Measurements from ENCODE around the gene OR2J2.
"Not testable (repeated sequence)": the region's sequence is repeated elsewhere in the genome, so short reads cannot be mapped to it uniquely, and the experiment has no call there.

OR2J2 gene
- long read RNA-seq, donor 1, result 0 reads
- long read RNA-seq, donor 2, result 0 reads
- long read RNA-seq, donor 3, result 0 reads
- long read RNA-seq, donor 4, result 0 reads
- long read RNA-seq, donor 5, result 0 reads
- long read RNA-seq, donor 6, result 0 reads
- long read RNA-seq, donor 7, result 0 reads
- long read RNA-seq, donor 8, result 0 reads

DNA sequence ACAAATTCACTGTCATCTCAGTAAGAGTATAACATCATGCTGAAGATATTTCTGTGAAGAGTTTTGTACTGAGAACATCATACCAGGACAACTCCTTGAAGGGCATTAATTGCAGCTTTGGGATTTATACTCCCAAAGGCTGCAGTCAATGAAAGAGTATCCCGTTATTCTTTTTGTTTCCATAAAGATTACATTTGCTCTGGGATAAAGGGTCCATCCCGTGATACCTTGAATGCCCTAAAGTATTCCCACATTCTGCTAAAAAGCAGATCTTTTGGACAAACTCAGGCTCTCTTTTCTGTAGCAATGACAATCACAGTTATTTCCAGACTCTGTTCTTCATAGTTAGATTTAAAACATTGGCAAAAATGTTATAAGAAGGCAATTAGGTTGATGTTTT, at the start of gene OR2J2:
OR2J2 (plus strand) TSS at position 301 of the 400 bp plus-strand sequence. CDS start 2,729 bp downstream, outside the sequence.
- not testable (repeated sequence) for DNase-seq

DNA sequence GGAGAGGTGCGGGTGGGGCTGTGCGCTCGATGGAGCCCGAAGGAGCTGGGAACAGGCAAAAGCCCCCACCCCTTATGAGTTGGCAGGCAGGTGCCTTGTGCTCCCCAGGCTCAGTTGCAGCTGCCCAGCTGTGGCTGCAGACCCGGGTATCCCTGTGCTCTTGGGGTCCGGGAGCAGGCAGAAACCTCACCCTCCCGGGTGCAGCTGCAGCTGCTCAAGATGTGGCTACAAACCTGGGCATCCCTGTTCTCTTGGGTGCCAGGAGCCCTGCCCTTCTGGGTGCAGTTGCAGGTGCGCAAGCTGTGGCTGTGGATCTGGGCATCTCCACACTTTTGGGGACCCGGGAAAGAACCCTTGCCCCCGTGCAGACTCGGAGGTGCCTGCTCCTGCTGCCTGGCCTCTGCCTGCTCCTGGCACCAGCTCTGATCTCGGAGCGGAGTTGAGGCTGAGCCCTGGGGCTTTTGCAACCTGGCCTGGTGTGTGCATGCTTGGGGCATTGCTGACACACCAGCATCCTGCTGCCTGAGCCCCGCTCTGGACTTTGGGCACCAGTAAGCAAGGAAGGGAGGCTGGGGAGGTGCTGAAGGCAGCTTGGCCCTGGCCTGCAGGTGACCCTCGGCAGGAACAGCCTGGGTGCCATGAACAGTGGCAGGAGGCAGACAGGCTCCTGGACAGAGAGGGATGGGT, 41.2 kb upstream of the OR2J2 start:
- DNase-seq, result no peak

DNA sequence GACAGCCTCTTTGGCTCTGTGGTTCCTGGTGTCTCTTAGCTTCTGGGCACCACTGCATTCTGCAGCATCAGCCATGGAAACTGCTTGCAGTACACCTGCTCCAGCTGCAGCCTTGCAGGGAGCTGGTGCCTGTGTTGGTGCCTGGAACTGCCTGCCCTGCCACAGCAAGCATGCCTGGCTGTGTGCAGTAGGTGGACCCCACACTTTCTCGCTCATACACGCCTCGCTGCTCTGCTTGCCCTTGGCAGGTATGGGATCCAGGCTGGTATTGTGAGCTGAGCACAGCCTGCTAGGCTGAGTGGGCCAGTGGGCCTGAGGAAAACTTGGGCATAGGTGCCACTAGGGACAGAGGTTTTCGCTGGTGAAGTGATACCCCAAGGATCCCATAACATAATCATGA, 40.1 kb upstream of the OR2J2 start:
- no peak for DNase-seq

DNA sequence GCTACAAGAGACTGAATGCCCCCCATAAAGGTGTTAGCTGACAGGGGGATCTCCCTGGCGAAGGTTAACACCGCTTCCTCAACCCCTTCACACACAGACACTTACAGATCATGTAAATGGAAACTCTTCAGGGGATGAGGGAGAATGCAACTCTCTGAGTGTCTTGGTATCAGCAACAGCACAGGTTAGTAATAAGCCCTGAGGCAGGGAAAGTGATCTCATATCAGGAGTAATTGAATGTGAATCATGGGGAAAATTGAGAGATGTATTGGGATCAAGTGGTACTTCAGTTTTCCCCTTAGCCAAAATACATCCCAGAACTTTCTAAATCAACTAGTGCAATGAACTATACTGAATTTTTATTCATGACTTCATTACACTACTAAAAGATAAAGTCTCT, 39.0 kb upstream of the OR2J2 start:
- DNase-seq, result no peak

DNA sequence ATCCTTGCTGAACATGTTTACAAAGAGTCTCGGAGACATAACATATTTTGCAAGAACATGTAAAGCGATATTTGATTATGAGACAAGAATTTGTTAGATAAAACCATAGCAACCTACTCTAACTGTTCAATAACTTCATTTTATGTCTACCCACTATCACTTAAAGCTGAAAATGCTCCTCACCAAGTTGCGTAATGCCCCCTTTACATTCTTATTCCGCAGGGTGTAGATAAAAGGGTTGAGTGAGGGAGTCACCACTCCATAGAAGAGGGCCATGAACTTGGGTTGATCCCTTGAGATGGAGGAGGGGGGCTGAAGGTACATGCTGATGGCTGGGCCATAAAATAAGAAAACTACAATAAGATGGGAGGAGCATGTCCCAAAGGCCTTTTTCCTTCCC, 33.0 kb upstream of the OR2J2 start:
- DNase-seq, result no peak

DNA sequence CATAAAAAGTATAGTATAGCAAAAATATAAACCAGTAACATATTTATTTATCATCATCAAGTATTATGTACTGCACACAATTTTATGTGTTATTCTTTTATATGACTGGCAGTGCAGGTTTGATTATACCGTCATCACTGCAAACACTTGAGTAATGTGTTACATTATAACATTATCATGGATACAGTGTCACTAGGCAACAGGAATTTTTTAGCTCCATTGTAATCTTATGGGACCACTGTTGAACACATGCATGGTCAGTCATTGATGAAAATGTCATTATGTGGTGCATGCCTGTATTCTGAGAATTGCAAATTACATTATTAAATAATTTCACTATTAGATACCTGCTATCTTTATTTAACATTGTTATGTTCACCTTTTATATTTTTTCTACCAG, 29.1 kb upstream of the OR2J2 start:
- no peak for DNase-seq

DNA sequence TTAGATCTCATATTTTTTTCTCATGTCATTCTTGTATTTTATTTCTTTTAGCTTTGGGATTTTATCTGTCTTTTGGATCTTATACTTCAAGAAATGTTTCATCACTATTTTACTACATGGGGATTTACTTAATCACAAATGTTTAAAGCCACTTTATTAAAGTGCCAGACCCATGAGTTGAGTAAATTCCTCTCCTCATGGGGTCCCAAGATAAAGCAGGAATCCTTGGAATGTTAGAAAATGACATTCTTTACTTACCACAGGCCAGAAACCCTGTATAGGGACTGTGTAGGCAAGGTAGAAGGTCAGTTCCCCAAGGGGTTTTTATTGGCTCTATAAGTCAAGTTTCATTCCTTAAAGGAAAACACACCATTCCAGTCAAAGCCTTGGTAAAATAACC, 28.4 kb upstream of the OR2J2 start:
- no peak for DNase-seq

DNA sequence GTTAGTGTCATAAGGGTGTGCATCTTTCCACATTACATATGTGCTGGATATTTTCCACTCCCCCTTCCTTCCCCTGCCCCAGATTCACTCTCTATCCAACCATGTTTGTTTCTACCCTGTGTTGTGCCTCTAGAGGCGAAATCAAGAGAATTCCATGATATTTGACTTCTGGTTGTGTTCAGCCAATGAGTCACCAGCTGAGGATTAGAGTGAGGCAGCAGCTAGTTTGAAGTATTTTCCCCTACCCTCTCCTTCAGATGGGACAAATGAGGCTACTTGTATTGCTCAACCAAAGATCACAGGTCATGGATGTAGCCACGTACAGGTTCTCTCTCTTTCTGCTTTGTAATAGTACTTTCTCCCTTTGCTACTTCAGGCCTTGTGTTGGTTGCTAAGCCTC, 24.5 kb upstream of the OR2J2 start:
- DNase-seq, result no peak

DNA sequence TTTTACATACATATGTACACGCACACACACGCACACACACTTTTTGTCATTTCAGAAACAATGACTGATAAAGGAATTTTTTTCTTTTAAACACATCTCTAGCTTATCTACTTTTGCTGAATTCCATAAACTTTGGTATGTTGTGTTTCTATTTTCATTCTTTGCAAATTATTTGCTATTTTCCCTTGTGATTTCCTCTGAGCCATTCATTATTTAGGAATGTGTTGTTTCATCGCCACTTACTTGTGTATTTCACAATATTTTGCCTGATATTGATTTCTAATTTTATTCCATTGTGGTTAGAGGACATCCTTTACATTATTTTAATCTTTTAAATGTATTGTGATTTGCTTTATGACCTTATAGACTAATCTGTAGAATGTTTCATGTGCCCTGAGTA, 23.6 kb upstream of the OR2J2 start:
- DNase-seq, result no peak

DNA sequence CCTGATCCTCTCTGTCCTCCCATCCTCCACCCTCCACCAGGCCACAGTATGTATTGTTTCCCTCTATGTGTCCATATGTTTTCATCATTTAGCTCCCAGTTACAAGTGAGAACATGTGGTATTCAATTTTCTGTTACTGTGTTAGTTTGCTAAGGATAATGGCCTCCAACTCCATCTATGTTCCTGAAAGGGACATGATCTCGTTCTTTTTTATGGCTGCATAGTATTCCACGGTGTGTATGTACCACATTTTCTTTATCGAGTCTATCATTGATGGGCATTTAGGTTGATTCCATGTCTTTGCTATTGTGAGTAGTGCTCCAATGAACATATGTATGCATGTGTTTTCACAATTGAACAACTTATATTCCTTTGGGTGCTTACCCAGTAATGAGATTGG, 21.3 kb upstream of the OR2J2 start:
- not testable (repeated sequence) for DNase-seq

DNA sequence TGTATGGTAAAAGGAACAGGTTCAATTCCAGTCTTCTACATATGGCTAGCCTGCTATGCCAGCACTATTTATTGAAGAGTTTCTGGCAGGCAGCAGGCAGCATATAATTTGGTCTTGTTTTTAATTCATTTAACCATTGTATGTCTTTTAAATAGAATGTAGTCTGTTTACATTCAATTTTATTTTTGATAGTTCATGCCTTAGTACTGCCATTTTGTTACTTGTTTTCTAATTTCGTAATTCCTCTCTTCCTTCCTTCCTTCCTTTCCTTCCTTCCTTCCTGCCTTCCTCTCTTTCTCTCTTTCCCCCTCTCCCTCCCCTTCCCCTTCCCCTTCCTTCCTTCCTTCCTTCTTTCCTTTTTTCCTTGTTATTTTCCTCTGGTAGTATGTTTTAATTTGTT, 17.6 kb upstream of the OR2J2 start:
- no peak for DNase-seq

DNA sequence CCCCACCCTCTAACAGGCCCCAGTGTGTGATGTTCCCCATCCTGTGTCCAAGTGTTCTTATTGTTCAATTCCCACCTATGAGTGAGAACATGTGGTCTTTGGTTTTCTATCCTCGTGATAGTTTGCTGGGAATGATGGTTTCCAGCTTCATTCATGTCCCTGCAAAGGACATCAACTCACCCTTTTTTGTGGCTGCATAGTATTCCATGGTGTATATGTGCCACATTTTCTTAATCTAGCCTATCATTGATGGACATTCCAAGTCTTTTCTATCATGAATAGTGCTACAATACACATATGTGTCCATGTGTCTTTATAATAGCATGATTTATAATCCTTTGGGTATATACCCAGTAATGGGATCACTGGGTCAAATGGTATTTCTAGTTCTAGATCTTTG, 15.5 kb upstream of the OR2J2 start:
- not testable (repeated sequence) for DNase-seq

DNA sequence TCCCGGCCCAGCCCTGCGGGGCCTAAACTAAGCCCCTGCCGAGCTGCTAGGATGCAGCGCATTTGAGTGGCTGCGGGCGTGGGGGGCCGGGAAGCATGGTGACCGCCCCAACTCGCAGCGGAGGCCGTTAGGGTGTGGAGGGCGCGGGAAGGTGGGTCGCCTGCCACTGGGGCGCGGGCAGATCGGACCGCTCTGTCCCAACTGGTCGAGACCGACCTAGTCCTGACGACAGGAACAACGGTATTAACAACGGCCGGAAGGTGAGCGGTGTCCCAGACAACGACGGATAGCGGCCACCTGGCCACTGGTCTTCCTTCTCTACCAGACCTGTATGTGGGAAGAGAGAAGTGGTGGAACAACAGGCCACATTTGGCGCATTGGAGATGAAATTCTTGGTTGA, 10.8 kb upstream of the OR2J2 start:
- not testable (repeated sequence) for DNase-seq

DNA sequence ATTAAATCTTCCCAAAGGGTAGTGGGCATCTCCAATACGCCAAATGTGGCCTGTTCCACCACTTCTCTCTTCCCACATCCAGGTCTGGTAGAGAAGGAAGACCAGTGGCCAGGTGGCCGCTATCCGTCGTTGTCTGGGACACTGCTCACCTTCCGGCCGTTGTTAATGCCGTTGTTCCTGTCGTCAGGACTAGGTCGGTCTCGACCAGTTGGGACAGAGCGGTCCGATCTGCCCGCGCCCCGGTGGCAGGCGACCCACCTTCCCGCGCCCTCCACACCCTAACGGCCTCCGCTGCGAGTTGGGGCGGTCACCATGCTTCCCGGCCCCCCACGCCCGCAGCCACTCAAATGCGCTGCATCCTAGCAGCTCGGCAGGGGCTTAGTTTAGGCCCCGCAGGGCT, 5.1 kb upstream of the OR2J2 start:
- not testable (repeated sequence) for DNase-seq

DNA sequence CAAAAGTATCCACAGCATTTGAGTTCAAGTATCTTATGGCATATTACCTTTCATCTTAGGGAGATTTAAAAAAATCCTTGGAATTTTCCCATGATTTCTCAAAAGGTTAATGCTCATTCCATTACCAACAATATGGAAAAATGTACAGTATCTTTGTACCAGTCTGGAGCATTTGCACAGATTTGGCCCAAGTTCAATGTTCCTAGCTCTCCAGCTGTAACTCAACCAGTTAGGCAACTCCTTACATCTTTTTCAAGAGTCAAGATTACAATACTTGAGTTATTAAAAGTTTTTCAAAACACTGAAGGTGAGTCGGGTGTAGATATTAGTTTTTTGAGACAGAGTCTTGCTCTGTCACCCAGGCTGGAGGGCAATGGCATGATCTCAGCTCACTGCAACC, 1.0 kb downstream of the OR2J2 start:
- no peak for DNase-seq

DNA sequence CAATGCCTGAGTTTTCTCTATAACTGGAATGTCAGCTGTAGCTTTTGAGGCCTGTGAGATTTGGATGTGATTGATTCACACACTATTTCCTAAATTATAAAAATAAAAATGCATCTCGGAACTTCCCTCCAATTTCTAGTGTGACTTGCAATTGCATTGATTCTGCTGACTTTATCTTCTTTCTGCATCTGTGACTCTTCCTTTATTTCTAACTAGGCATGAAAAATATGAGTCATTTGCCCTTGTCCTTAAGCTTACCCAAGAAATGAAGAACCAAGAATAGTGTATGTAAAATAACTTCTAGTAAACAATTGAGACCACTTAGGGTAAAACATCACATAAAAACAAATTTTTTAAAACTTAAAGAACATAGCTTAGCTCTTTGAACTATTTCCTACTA, 12.9 kb downstream of the OR2J2 start:
- no peak for DNase-seq

DNA sequence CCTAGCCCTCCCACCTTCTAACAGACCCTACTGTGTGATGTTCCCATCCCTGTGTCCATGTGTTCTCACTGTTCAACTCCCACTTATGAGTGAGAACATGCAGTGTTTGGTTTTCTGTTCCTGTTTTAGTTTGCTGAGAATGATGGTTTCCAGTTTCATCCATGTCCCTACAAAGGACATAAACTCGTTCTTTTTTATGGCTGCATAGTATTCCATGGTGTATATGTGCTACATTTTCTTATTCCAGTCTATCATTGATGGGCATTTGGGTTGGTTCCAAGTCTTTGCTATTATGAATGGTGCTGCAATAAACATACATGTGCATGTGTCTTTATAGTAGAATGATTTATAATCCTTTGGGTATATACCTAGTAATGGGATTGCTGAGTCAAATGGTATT, 18.0 kb downstream of the OR2J2 start:
- DNase-seq, result not testable (repeated sequence)

DNA sequence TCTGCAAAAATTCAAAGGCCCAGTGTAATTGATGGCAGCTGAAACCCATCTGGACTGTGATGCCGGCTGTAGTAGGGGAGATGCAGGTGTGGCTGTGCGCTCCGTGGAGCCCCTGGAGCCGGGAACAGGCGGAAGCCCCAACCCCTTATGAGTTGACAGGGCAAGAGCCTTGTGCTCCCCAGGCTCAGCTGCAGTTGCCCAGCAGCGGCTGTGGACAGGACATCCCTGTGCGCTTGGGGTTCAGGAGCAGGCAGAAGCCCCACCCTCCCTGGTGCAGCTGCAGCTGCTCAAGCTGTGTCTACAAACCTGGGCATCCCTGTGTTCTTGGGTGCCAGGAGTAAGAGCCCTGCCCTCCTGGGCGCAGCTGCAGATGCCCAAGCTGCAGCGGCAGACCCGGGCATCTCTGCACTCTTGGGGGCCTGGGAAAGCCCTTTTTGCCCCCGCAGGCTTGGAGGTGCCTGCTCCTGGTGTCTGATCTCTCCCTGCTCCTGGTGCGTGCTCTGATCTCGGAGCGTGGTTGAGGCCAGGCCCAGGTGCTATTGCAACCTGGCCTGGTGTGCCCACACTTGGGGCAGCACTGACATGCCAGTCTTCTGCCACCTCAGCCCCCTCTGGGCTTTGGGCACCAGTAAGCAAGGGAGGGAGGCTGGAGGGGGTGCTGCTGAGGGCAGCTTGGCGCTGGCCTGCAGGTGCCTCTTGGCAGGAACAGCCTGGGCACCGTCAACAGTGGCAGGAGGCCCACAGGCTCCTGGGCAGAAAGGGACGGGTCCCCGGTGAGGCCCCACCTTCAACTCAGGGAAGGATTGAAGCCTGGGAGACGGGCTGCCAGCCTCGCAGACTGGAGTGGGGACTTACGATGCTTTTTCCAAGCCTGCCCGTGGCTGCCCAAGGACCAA, 30.3 kb downstream of the OR2J2 start:
- no peak for DNase-seq

DNA sequence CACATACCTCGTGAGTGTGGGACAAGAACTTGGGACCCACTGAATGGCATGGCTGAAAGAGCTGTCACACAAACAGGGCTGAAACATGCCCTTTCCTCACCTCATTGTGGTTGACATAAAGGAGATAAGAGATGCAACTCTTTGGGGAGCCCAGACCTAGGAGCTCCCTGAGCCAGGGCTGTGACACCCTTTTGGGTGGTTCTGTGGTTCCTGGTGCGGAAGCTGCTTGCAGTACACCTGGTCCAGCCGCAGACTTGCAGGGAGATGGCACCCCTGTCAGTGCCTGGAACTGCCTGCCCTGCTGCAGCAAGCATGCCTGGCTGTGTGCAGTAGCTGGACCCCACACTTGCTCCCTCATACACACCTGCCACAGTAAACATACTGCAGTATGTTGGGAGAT, 31.3 kb downstream of the OR2J2 start:
- no peak for DNase-seq

DNA sequence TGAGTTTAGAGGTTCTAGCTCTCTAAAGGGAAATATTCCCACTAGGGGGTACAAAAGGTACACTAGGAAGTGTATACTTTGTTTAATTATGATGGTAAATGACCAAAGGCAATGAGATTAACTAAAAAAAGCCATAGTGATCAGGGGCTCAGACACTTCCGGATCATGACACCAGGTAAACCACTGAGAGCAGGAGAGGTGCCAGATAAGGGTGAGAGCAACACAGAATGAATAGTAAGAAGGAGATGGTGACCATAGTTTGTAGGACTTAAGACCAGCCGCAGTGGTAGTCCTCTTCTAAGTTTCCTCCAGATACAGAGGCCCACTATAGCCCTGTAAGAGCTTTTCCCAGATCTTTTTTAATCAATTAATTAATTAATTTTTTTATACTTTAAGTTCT, 40.8 kb downstream of the OR2J2 start:
- DNase-seq, result no peak

DNA sequence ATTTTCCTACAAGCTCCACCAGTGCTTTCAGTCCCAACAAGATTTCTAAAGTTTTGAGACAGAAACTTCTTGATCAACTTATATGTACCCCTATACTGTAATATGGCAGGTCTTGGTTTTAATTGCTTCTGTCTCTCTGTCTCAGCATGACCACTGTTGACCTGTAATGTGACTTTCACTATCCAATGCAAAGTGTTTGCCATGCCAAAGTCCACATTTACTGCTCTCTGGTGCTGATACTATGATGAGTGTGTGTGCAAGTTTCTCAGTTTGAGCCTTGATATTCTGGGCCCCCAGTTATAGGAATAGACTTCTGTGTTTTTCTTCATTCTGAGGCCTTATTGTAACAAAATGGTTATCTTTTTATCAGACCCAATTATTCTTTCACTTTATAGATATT, 45.8 kb downstream of the OR2J2 start:
- no peak for DNase-seq

DNA sequence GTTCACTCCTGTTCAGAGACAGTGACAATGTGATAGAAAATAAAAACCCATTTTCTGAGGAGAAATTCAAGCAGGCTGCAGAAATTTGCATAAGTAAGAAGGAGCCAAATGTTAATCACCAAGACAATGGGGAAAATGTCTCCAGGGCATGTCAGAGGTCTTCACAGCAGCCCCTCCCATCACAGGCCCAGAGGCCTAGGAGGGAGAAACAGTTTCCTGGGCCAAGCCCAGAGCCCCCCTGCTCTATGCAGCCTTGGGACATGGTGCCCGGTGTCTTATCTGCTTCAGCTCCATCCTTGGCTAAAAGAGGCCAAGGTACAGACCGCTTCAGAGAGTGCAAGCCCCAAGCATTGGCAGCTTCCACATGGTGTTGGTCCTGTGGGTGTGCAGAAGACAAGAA, 46.5 kb downstream of the OR2J2 start:
- not testable (repeated sequence) for DNase-seq

DNA sequence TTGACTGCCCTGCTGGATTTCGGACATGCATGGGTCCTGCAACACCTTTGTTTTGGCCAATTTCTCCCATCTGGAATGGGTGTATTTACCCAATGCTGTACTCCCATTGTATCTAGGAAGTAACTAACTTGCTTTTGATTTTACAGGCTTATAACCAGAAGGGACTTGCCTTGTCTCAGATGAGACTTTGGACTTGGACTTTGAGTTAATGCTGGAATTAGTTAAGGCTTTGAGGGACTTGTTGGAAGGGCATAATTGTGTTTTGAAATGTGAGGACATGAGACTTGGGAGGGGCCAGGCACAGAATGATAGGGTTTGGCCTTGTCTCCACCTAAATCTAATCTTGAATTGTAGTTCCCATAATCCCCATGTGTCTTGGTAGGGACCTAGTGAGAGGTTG, 47.3 kb downstream of the OR2J2 start:
- not testable (repeated sequence) for DNase-seq

Data from right kidney (tissue), 9 donors.